HFFc6 (cell line): ENCODE data around the gene PAFAH1B1. TPM values are rescaled to one million over a fixed set of nuclear protein-coding genes. Genes with fewer than 3 reads are reported as not detected.

Experiments used
- DNase-seq: peaks from one replicate; pipeline ENCODE4 v3.0.0-alpha.2; 2018
- H3K27ac Mint-ChIP-seq: 2 replicates; pipeline ENCODE4 v1.8.0; 2020; ENCODE audit warnings: mild to moderate bottlenecking, mixed read lengths
- H3K27me3 Mint-ChIP-seq: 2 replicates; pipeline ENCODE4 v1.8.0; 2021; ENCODE audit warnings: mild to moderate bottlenecking, moderate library complexity, mixed read lengths; ENCODE audit not compliant: insufficient read depth
- H3K36me3 Mint-ChIP-seq: 2 replicates; pipeline ENCODE4 v1.8.0; 2021; ENCODE audit warnings: low read depth, mixed read lengths
- H3K4me1 Mint-ChIP-seq: 2 replicates; pipeline ENCODE4 v1.8.0; 2020; ENCODE audit warnings: low read depth, mixed read lengths
- H3K4me3 Mint-ChIP-seq: 2 replicates; pipeline ENCODE4 v1.8.0; 2020; ENCODE audit warnings: mild to moderate bottlenecking, moderate library complexity, mixed read lengths
- H3K9me3 Mint-ChIP-seq: 2 replicates; pipeline ENCODE4 v1.8.0; 2020; ENCODE audit warnings: mild to moderate bottlenecking, mixed read lengths
- CTCF ChIP-seq: fragments of 200-600 bp; sonication (generic); IDR thresholded peaks from 2 replicates; pipeline ENCODE4 v1.5.0; 2021; ENCODE audit warnings: antibody characterized with exemption, mild to moderate bottlenecking
- total RNA-seq, 6 experiments: library from RNA; stranded (reverse); fragmentation: NEBNext Ultra II Directional; extraction: Animal tissue kit (Norgen Biotek cat#: 25700); gene quantifications; 2 replicates in 1 of 6; 3 replicates in 5 of 6; pipeline ENCODE4 v1.2.3, GENCODE V29; 2021

The PAFAH1B1 gene
- total RNA-seq, 6 experiments from 2014 or later: 159 to 186 (median 167) TPM

GRCh38 chr17:2595716-2596115 is 2.3 kb downstream of the PAFAH1B1 start:
- Mint-ChIP-seq H3K4me3 (peak overlapping the region; percentile 92), H3K27me3 (no peaks in the 10 kb centered on the region), H3K27ac (peak overlapping the region; percentile 38; the same call in 1 of the 2 replicates), H3K4me1 (peaks cover 45% of the 10 kb centered on the region), H3K36me3 (peaks cover 12% of the 10 kb centered on the region), H3K9me3 (no peaks in the 10 kb centered on the region)
- TF ChIP-seq CTCF: no peak
- no peak for DNase-seq

- peaks cover 58% of the 10 kb centered on the region for H3K4me1 Mint-ChIP-seq
- H3K4me3 Mint-ChIP-seq: peak overlapping the region; percentile 59
- DNase-seq: peak; percentile 41
- no peak overlapping the region; the same call in 1 of the 2 replicates for H3K27ac Mint-ChIP-seq
- no peaks in the 10 kb centered on the region for H3K9me3 Mint-ChIP-seq
- H3K27me3 Mint-ChIP-seq: no peaks in the 10 kb centered on the region; the same call in 1 of the 2 replicates
- no peak for TF ChIP-seq CTCF
- H3K36me3 Mint-ChIP-seq: peaks cover 24% of the 10 kb centered on the region
Observed at GRCh38 chr17:2598166-2598565, 4.7 kb downstream of the PAFAH1B1 start.

GRCh38 chr17:2602597-2603017 is 9.2 kb downstream of the PAFAH1B1 start:
- no peak overlapping the region; the same call in 1 of the 2 replicates for H3K4me3 Mint-ChIP-seq
- H3K9me3 Mint-ChIP-seq: no peaks in the 10 kb centered on the region
- no peak for DNase-seq
- H3K4me1 Mint-ChIP-seq: peaks cover 48% of the 10 kb centered on the region
- 0 out of 2 replicates have a peak overlapping the region, but pooled peaks have one; percentile 34 for H3K27ac Mint-ChIP-seq
- no peaks in the 10 kb centered on the region; the same call in 1 of the 2 replicates for H3K27me3 Mint-ChIP-seq
- peaks cover 15% of the 10 kb centered on the region; the same call in 1 of the 2 replicates for H3K36me3 Mint-ChIP-seq
- TF ChIP-seq CTCF: no peak

GRCh38 chr17:2608350-2608913 is 15.0 kb downstream of the PAFAH1B1 start:
- peaks cover 31% of the 10 kb centered on the region for H3K4me1 Mint-ChIP-seq
- H3K27ac Mint-ChIP-seq: no peak overlapping the region
- H3K9me3 Mint-ChIP-seq: no peaks in the 10 kb centered on the region
- H3K27me3 Mint-ChIP-seq: no peaks in the 10 kb centered on the region
- peaks cover 4% of the 10 kb centered on the region; the same call in 1 of the 2 replicates for H3K36me3 Mint-ChIP-seq
- DNase-seq: no peak
- TF ChIP-seq CTCF: no peak
- H3K4me3 Mint-ChIP-seq: no peak overlapping the region

- H3K4me3 Mint-ChIP-seq: no peak overlapping the region
- peaks cover 31% of the 10 kb centered on the region for H3K4me1 Mint-ChIP-seq
- no peak for TF ChIP-seq CTCF
- peaks cover 4% of the 10 kb centered on the region; the same call in 1 of the 2 replicates for H3K36me3 Mint-ChIP-seq
- H3K27me3 Mint-ChIP-seq: no peaks in the 10 kb centered on the region
- H3K9me3 Mint-ChIP-seq: no peaks in the 10 kb centered on the region
- DNase-seq: no peak
- H3K27ac Mint-ChIP-seq: no peak overlapping the region
Observed at GRCh38 chr17:2609091-2609490, 15.6 kb downstream of the PAFAH1B1 start.
